Measurements from ENCODE around the gene PLCB4. TPM values are rescaled to one million over a fixed set of nuclear protein-coding genes. Genes with fewer than 3 reads are reported as not detected.

The PLCB4 gene
- polyA plus RNA-seq, 1 of the 3 experiments (the other 2 are of a cell fraction) = 5.5 TPM

- TF ChIP-seq, protein P1, sequence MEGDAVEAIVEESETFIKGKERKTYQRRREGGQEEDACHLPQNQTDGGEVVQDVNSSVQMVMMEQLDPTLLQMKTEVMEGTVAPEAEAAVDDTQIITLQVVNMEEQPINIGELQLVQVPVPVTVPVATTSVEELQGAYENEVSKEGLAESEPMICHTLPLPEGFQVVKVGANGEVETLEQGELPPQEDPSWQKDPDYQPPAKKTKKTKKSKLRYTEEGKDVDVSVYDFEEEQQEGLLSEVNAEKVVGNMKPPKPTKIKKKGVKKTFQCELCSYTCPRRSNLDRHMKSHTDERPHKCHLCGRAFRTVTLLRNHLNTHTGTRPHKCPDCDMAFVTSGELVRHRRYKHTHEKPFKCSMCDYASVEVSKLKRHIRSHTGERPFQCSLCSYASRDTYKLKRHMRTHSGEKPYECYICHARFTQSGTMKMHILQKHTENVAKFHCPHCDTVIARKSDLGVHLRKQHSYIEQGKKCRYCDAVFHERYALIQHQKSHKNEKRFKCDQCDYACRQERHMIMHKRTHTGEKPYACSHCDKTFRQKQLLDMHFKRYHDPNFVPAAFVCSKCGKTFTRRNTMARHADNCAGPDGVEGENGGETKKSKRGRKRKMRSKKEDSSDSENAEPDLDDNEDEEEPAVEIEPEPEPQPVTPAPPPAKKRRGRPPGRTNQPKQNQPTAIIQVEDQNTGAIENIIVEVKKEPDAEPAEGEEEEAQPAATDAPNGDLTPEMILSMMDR (IDR thresholded peaks at IDR 0.05) = no peak
- TF ChIP-seq FOXJ3 (CRISPR knock-in tag; IDR thresholded peaks at IDR 0.05) (no peak), REST (IDR thresholded peaks at IDR 0.05; ENCODE audit: low read depth, low read length) (no peak), CHD2 (IDR thresholded peaks at IDR 0.05; ENCODE audit: low read length, partially characterized antibody) (no peak)
- TF ChIP-seq, protein P2, sequence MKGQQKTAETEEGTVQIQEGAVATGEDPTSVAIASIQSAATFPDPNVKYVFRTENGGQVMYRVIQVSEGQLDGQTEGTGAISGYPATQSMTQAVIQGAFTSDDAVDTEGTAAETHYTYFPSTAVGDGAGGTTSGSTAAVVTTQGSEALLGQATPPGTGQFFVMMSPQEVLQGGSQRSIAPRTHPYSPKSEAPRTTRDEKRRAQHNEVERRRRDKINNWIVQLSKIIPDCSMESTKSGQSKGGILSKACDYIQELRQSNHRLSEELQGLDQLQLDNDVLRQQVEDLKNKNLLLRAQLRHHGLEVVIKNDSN (IDR thresholded peaks at IDR 0.05; ENCODE audit: borderline replicate concordance, low read depth) = no peak
- TF ChIP-seq, protein P3, sequence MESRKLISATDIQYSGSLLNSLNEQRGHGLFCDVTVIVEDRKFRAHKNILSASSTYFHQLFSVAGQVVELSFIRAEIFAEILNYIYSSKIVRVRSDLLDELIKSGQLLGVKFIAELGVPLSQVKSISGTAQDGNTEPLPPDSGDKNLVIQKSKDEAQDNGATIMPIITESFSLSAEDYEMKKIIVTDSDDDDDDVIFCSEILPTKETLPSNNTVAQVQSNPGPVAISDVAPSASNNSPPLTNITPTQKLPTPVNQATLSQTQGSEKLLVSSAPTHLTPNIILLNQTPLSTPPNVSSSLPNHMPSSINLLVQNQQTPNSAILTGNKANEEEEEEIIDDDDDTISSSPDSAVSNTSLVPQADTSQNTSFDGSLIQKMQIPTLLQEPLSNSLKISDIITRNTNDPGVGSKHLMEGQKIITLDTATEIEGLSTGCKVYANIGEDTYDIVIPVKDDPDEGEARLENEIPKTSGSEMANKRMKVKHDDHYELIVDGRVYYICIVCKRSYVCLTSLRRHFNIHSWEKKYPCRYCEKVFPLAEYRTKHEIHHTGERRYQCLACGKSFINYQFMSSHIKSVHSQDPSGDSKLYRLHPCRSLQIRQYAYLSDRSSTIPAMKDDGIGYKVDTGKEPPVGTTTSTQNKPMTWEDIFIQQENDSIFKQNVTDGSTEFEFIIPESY (IDR thresholded peaks at IDR 0.05; ENCODE audit: borderline replicate concordance, low read depth) = no peak
Observed at GRCh38 chr20:9100691-9101090, 31.8 kb downstream of the PLCB4 start (continued).

DNA sequence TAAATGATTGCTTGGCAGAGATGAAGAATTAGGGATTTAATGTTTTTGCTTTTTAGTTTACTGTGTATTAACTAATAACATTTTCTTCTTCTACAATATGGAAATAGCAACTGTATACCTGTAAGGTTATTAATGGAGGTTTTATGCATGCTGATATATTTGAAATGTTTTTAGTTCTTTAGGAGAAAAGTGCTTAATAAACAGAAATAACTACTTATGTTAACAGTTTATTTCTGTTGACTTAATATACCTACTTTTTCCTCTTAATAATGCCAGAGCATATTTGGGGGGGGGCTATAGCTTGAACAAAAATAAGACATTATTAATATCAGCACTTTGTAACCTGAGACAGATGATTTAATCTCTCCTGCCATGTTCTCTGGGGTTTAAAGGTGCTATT is 33.6 kb downstream of the PLCB4 start:
- Histone ChIP-seq H3K4me3 (ENCODE audit: low read depth in 2 of 2, low read length in 1 of 2) (no peak overlapping the region), H3K4me2 (no peak overlapping the region), H3K4me1 (ENCODE audit: control insufficient read depth in 1 of 2, insufficient read depth in 2 of 2, low read depth in 1 of 2, low read length in 1 of 2) (no peaks in the 10 kb centered on the region; a peak in 1 of 4 replicates), H3K27me3 (ENCODE audit: insufficient read depth) (no peaks in the 10 kb centered on the region), H3F3A (replicated peaks; ENCODE audit: insufficient read depth) (no peaks in the 10 kb centered on the region), H2AFZ (ENCODE audit: low read depth) (no peak overlapping the region), H3K9ac (no peak overlapping the region), H3K27ac (ENCODE audit: low read depth in 2 of 2, low read length in 1 of 2) (no peak overlapping the region), H3K79me2 (ENCODE audit: insufficient read depth) (no peaks in the 10 kb centered on the region), H4K20me1 (ENCODE audit: insufficient read depth) (no peaks in the 10 kb centered on the region), H3K36me3 (replicated peaks in 1 of 2; ENCODE audit: control insufficient read depth in 1 of 2, insufficient read depth in 2 of 2, low read length in 1 of 2) (no peaks in the 10 kb centered on the region), H3K9me3 (no peaks in the 10 kb centered on the region), H3K9me2 (no peaks in the 10 kb centered on the region)
- ChIA-PET CTCF (interaction anchor here (0.7 kb wide), 1 partner anchor 249 kb away, joined by 3 read pairs; no protein-coding TSS in a partner anchor), POLR2A (no interaction called here)
- TF ChIP-seq RXRA (IDR thresholded peaks at IDR 0.05; ENCODE audit: borderline replicate concordance, low read depth) (no peak), GATA2 (CRISPR knock-in tag; IDR thresholded peaks at IDR 0.05) (no peak), TCF12 (IDR thresholded peaks at IDR 0.05) (no peak), MAX (IDR thresholded peaks at IDR 0.05; ENCODE audit: low read depth) (no peak), USF2 (IDR thresholded peaks at IDR 0.05; ENCODE audit: borderline replicate concordance, low read depth, low read length) (no peak), IRF3 (IDR thresholded peaks at IDR 0.05; ENCODE audit: low read depth, low read length) (no peak), PBX3 (IDR thresholded peaks at IDR 0.05) (no peak)
- no peak for DNase-seq

All from SK-N-SH (cell line).